WERI-Rb-1 (cell line): Measurements from ENCODE around the gene CCDC183.
"Not testable (repeated sequence)": the region's sequence is repeated elsewhere in the genome, so short reads cannot be mapped to it uniquely, and the experiment has no call there.

Source experiments
- DNase-seq: peaks from one replicate; pipeline ENCODE4 v3.0.0-alpha.2; 2020
- H3K27ac ChIP-seq: fragments of 250-450 bp; sonication (Bioruptor Pico); 2 replicates; pipeline ENCODE4 v1.5.1; 2020; ENCODE audit warnings: mild to moderate bottlenecking, moderate library complexity
- H3K27me3 ChIP-seq: fragments of 250-450 bp; sonication (Bioruptor Pico); 2 replicates; pipeline ENCODE4 v1.5.1; 2021; ENCODE audit warnings: mild to moderate bottlenecking, low read depth, moderate library complexity; ENCODE audit not compliant: insufficient read depth, severe bottlenecking
- H3K36me3 ChIP-seq: fragments of 250-450 bp; sonication (Bioruptor Pico); 2 replicates; pipeline ENCODE4 v1.5.1; 2020; ENCODE audit warnings: mild to moderate bottlenecking, moderate library complexity
- H3K4me3 ChIP-seq: 2 replicates; pipeline ENCODE4 v1.5.1; 2011; ENCODE audit warnings: low read depth, mild to moderate bottlenecking, control low read depth, low read length
- H3K9me3 ChIP-seq: fragments of 250-450 bp; sonication (Bioruptor Pico); 2 replicates; pipeline ENCODE4 v1.5.1; 2021; ENCODE audit warnings: mild to moderate bottlenecking, moderate library complexity; ENCODE audit not compliant: severe bottlenecking
- TF ChIP-seq, protein P1 (sequence below): IDR thresholded peaks from 2 replicates; pipeline ENCODE4 v1.5.1; 2011; ENCODE audit warnings: low read depth, mild to moderate bottlenecking, control low read depth, inconsistent platforms, low read length

CCDC183 gene

GRCh38 chr9:136843801-136844740 is 47.9 kb downstream of the CCDC183 start:
- peak; percentile 67 for DNase-seq
- H3K4me3 ChIP-seq, H3K27me3 ChIP-seq, H3K9me3 ChIP-seq, H3K27ac ChIP-seq: not testable (repeated sequence)
- H3K36me3 ChIP-seq, result peaks cover 17% of the 10 kb centered on the region
- TF ChIP-seq, protein P1, sequence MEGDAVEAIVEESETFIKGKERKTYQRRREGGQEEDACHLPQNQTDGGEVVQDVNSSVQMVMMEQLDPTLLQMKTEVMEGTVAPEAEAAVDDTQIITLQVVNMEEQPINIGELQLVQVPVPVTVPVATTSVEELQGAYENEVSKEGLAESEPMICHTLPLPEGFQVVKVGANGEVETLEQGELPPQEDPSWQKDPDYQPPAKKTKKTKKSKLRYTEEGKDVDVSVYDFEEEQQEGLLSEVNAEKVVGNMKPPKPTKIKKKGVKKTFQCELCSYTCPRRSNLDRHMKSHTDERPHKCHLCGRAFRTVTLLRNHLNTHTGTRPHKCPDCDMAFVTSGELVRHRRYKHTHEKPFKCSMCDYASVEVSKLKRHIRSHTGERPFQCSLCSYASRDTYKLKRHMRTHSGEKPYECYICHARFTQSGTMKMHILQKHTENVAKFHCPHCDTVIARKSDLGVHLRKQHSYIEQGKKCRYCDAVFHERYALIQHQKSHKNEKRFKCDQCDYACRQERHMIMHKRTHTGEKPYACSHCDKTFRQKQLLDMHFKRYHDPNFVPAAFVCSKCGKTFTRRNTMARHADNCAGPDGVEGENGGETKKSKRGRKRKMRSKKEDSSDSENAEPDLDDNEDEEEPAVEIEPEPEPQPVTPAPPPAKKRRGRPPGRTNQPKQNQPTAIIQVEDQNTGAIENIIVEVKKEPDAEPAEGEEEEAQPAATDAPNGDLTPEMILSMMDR, result peak; percentile 34; the same call in 1 of the 2 replicates

- no peak overlapping the region for H3K4me3 ChIP-seq
- no peaks in the 10 kb centered on the region for H3K27me3 ChIP-seq
- no peak for DNase-seq
- TF ChIP-seq, protein P1, result no peak
- peaks cover 12% of the 10 kb centered on the region for H3K36me3 ChIP-seq
- no peaks in the 10 kb centered on the region for H3K9me3 ChIP-seq
- no peak overlapping the region for H3K27ac ChIP-seq
These were observed 48.8 kb downstream of the CCDC183 start for GRCh38 chr9:136844761-136845464.

GRCh38 chr9:136845465-136846260 is 49.5 kb downstream of the CCDC183 start:
- no peaks in the 10 kb centered on the region for H3K9me3 ChIP-seq
- H3K27ac ChIP-seq, result no peak overlapping the region
- TF ChIP-seq, protein P1, result no peak
- no peak overlapping the region for H3K4me3 ChIP-seq
- no peaks in the 10 kb centered on the region for H3K27me3 ChIP-seq
- H3K36me3 ChIP-seq, result peaks cover 13% of the 10 kb centered on the region
- DNase-seq, result no peak

- Histone ChIP-seq H3K27ac (no peak overlapping the region), H3K36me3 (peaks cover 22% of the 10 kb centered on the region), H3K9me3 (no peaks in the 10 kb centered on the region), H3K27me3 (no peaks in the 10 kb centered on the region), H3K4me3 (no peak overlapping the region)
- DNase-seq, result no peak
- TF ChIP-seq, protein P1, result no peak
These were observed 50.4 kb downstream of the CCDC183 start for GRCh38 chr9:136846376-136847087.

DNA sequence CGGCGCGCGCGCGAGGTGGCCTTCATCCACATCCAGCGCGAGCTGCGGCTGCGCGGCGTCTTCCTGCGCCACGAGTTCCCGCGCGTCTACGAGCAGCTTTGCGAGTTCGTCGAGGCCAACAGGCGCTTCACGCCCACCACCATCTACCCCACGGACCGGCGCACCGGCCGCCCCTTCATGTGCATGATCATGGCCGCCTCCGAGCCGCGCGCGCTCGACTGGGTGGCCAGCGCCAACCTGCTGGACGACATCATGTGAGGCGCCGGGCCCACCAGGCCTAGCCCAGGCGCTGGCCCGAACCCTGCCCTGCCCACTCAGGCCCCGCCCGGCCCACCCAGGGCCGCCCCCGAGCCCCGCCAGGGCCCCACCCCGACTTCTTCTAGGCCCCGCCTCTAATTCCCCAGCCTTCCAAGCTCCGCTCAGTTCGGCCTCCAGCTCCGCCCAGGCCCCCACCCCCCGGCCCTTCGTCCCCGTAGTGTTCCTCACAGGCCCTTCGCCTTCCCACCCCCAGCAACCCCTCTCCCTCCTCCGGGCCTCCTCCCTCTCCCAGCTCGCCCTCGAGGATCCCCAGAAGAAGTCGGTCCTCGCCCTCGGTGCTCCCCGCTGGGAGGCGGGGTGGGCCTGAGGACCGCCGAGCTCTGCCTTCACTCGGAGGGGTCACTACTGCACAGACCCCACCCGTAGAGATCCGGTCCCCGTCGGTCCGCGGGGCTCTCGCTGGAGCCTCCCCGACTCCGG is 51.1 kb downstream of the CCDC183 start:
- Histone ChIP-seq H3K9me3 (no peaks in the 10 kb centered on the region), H3K27me3 (no peaks in the 10 kb centered on the region), H3K4me3 (peak overlapping the region; percentile 72), H3K27ac (peak overlapping the region; percentile 98), H3K36me3 (peaks cover 29% of the 10 kb centered on the region)
- DNase-seq, result peak; percentile 71
- TF ChIP-seq, protein P1, result no peak
